T-helper 1 cell treated with Interleukin-12 subunit alpha and Interleukin-12 subunit beta and Interleukin-4 antibody, amounts not matched to agents 30 μg/mL and 1 μg/mL, for 36 hours (primary cell): ENCODE data around the gene CNN2.
A peak's percentile ranks its signal among the peaks of the same experiment; 100 is the strongest.

Experiments used
- H3K27ac Mint-ChIP-seq: one replicate; pipeline ENCODE4 v1.8.0; 2021; ENCODE audit warnings: mild to moderate bottlenecking, mixed read lengths
- H3K27me3 Mint-ChIP-seq: one replicate; pipeline ENCODE4 v1.8.0; 2021; ENCODE audit warnings: low read depth, mixed read lengths
- H3K36me3 Mint-ChIP-seq: one replicate; pipeline ENCODE4 v1.8.0; 2021; ENCODE audit warnings: low read depth, mixed read lengths
- H3K4me1 Mint-ChIP-seq: one replicate; pipeline ENCODE4 v1.8.0; 2021; ENCODE audit warnings: low read depth, mixed read lengths
- H3K4me3 Mint-ChIP-seq: one replicate; pipeline ENCODE4 v1.8.0; 2021; ENCODE audit warnings: mild to moderate bottlenecking, moderate library complexity, mixed read lengths
- H3K9me3 Mint-ChIP-seq: one replicate; pipeline ENCODE4 v1.8.0; 2021; ENCODE audit warnings: mixed read lengths

The CNN2 gene

DNA sequence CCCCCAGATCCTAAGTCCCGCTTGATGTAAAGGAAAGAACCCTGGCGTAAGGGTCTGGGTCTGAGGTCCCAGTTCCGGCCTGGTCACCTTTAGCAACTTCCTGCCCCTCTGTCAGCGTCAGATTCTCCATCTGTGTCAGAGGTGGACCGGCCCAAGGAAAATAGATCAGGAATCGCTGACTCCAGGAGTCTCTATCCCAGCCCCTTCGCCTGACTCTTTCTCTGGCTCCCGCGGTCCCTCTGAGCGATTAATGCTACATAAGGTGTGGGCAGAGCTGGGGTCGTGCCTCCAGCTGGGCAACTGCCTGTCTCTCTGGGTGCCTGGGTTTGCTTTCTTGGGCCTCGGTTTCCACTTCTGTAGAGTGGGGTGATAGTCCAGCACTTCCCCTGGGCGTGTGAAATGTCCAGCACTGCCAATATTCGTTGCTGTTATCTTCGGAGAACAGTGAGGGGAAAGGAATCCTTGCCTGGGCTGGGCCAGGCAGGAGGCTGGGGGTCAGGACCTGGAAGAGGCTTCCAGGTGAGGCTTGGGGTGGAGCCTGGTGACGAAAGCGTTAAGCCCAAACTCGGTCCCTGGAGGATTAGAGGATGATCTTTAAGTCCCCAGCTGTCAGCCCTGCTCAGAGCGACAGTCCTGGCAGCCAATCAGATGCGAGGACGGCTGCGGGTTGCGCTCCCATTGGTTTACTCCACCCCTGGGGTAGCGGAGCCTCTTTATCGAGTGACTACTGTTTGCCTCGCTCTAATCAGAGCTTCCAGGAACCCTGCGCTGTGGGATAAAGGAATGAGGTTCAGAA is 14.3 kb downstream of the CNN2 start:
- H3K4me1 Mint-ChIP-seq, result peaks cover 46% of the 10 kb centered on the region
- peak overlapping the region; percentile 89 for H3K27ac Mint-ChIP-seq
- peak overlapping the region; percentile 99 for H3K4me3 Mint-ChIP-seq
- H3K27me3 Mint-ChIP-seq, result no peaks in the 10 kb centered on the region
- no peaks in the 10 kb centered on the region for H3K9me3 Mint-ChIP-seq
- H3K36me3 Mint-ChIP-seq, result peaks cover 37% of the 10 kb centered on the region

DNA sequence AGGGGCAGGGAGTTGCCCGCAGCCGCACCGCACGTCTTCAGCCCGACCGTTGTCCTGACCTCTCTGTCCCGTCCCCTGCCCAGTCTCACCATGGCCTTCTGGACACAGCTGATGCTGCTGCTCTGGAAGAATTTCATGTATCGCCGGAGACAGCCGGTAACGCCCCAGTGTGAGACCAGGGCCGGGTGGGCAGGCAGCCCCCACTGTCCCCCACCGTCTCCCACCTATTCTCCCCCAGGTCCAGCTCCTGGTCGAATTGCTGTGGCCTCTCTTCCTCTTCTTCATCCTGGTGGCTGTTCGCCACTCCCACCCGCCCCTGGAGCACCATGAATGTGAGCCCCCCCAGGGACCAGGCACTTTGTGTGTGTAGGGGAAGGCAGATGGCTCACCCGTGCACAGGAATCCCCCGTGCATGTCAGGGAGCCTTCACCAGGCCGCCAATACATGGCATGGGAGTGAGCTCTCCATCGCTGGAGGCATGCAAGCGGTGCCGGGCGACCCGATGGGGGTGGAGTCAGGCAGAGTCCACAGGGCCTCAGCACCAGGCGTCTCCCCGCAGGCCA is 14.9 kb downstream of the CNN2 start:
- Mint-ChIP-seq H3K9me3 (no peaks in the 10 kb centered on the region), H3K27ac (peak overlapping the region; percentile 89), H3K36me3 (peaks cover 31% of the 10 kb centered on the region), H3K4me1 (peaks cover 39% of the 10 kb centered on the region), H3K27me3 (no peaks in the 10 kb centered on the region), H3K4me3 (peak overlapping the region; percentile 99)

DNA sequence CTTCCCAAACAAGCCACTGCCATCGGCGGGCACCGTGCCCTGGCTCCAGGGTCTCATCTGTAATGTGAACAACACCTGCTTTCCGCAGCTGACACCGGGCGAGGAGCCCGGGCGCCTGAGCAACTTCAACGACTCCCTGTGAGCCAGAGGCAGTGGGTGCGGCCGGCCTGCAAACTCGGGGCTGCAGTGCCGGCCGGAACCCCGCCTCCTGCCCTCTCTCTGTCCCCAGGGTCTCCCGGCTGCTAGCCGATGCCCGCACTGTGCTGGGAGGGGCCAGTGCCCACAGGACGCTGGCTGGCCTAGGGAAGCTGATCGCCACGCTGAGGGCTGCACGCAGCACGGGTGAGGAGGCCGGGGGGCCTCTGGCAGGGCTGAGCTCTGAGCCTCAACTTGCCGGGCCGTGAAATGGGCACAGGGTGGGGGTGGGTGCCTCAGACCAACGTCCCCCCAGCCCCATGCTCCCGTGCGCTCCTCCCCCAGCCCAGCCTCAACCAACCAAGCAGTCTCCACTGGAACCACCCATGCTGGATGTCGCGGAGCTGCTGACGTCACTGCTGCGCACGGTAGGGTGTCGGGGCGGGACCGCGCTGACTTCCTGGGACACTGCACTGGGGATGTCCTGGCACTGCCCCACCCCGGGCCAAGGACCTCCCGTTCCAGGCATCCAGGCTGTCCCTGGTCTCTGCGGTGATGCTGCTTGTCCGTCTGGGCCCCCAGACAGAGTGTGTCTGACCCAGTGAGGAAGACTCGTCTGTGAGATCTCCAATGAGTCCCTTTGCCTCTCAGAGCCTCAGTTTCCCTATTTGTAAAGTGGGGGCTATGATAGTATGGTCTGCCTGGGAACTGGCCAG is 15.7 kb downstream of the CNN2 start:
- peaks cover 29% of the 10 kb centered on the region for H3K36me3 Mint-ChIP-seq
- no peaks in the 10 kb centered on the region for H3K9me3 Mint-ChIP-seq
- no peak overlapping the region for H3K27ac Mint-ChIP-seq
- H3K4me3 Mint-ChIP-seq, result no peak overlapping the region
- no peaks in the 10 kb centered on the region for H3K27me3 Mint-ChIP-seq
- peaks cover 37% of the 10 kb centered on the region for H3K4me1 Mint-ChIP-seq

DNA sequence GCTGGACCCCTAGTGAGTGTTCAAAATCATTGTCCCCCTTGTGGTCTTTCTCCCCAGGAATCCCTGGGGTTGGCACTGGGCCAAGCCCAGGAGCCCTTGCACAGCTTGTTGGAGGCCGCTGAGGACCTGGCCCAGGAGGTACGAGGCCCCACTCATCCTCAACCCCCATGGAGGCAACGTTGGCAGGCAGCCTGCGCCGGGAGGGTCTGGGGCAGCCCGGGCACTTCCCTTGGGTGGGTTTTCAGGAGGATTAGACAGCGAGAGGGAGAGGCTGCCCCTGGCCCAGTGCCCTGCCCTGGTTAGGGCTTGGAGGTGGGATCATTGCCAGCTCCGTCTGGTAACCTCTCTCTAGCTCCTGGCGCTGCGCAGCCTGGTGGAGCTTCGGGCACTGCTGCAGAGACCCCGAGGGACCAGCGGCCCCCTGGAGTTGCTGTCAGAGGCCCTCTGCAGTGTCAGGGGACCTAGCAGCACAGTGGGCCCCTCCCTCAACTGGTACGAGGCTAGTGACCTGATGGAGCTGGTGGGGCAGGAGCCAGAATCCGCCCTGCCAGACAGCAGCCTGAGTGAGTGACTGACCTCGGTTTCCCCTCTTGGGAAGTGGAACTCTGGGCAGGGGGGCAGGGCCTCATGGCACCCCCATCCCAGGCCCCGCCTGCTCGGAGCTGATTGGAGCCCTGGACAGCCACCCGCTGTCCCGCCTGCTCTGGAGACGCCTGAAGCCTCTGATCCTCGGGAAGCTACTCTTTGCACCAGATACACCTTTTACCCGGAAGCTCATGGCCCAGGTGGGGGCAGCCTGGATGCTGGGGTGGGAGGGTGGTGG is 16.5 kb downstream of the CNN2 start:
- Mint-ChIP-seq H3K9me3 (no peaks in the 10 kb centered on the region), H3K27me3 (no peaks in the 10 kb centered on the region), H3K4me3 (no peak overlapping the region), H3K36me3 (peaks cover 22% of the 10 kb centered on the region), H3K27ac (no peak overlapping the region), H3K4me1 (peaks cover 32% of the 10 kb centered on the region)

DNA sequence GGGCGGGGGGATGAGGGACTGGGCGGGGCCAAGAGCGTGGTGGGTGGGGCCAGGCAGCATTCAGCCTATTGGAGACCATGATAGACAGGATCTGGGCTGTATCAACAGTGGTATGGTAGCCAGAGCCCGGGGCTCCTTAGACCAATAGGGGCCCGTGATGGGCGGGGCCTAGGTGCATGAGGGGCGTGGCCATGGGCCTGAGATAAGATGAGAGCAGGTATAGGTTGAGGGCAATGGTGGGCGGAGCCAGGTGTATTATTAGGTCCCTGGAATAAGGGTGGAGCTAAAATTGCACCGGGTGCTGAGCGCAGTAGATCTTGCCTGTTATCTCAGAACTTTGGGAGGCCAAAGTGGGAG is 18.8 kb downstream of the CNN2 start:
- H3K4me3 Mint-ChIP-seq, result no peak overlapping the region
- no peaks in the 10 kb centered on the region for H3K27me3 Mint-ChIP-seq
- peaks cover 5% of the 10 kb centered on the region for H3K36me3 Mint-ChIP-seq
- H3K9me3 Mint-ChIP-seq, result no peaks in the 10 kb centered on the region
- H3K4me1 Mint-ChIP-seq, result peaks cover 14% of the 10 kb centered on the region
- H3K27ac Mint-ChIP-seq, result no peak overlapping the region

DNA sequence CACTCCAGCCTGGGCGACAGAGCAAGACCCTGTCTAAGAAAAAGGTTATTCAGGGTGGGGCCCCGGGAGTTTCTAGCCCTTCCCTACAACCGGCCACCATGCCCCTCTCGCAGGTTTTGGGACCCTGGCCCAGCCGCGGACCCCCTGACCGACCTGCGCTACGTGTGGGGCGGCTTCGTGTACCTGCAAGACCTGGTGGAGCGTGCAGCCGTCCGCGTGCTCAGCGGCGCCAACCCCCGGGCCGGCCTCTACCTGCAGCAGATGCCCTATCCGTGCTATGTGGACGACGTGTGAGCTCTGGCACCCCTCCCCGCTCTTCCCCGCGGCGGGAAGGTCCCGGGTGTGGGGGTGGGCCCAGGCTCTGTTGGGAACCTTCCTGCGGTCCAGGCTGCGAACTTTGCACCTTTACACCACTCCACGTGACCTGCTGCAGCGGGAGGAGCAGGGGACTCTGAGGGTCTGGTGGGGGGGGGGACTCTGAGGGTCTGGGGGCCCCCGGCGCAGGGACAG is 19.8 kb downstream of the CNN2 start:
- H3K4me3 Mint-ChIP-seq, result no peak overlapping the region
- H3K27ac Mint-ChIP-seq, result no peak overlapping the region
- H3K9me3 Mint-ChIP-seq, result no peaks in the 10 kb centered on the region
- H3K36me3 Mint-ChIP-seq, result peaks cover 5% of the 10 kb centered on the region
- peaks cover 4% of the 10 kb centered on the region for H3K4me1 Mint-ChIP-seq
- no peaks in the 10 kb centered on the region for H3K27me3 Mint-ChIP-seq

DNA sequence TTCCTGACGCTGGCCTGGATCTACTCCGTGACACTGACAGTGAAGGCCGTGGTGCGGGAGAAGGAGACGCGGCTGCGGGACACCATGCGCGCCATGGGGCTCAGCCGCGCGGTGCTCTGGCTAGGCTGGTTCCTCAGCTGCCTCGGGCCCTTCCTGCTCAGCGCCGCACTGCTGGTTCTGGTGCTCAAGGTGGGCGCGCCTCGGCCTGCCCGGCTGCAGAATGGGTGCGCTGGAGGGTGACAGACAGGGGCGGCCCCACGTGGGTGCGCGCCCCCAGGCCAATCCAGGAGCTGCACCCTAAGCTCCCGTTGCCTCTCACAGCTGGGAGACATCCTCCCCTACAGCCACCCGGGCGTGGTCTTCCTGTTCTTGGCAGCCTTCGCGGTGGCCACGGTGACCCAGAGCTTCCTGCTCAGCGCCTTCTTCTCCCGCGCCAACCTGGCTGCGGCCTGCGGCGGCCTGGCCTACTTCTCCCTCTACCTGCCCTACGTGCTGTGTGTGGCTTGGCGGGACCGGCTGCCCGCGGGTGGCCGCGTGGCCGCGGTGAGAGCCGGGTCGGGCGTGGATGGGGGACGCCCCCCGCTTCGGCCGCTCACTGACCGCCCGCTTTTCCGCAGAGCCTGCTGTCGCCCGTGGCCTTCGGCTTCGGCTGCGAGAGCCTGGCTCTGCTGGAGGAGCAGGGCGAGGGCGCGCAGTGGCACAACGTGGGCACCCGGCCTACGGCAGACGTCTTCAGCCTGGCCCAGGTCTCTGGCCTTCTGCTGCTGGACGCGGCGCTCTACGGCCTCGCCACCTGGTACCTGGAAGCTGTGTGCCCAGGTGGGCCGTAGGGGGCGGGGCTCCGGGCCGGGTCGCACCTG is 20.7 kb downstream of the CNN2 start:
- Mint-ChIP-seq H3K27me3 (no peaks in the 10 kb centered on the region), H3K27ac (no peak overlapping the region)

DNA sequence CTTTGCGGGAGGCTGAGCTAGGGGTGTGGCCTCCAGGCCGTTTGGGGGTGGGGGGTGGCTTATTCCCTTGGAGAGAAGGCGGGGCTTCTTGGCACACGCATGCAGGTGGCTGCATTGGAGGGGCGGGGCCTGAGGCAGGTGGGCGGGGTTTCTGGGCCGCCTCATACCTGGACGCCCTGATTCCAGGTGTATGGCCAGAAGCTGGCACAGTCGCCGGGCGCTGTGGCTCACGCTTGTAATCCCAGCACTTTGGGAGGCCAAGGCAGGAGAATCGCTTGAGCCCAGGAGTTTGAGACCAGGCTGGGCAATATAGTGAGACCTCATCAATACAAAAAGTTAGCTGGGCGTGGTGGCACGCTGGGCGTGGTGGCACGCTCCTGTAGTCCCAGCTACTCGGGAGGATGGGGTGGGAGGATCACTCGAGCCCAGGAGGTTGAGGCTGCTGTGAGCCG is 21.3 kb downstream of the CNN2 start:
- no peak overlapping the region for H3K4me3 Mint-ChIP-seq
- no peaks in the 10 kb centered on the region for H3K27me3 Mint-ChIP-seq
- no peaks in the 10 kb centered on the region for H3K9me3 Mint-ChIP-seq
- H3K27ac Mint-ChIP-seq, result no peak overlapping the region
- peaks cover 7% of the 10 kb centered on the region for H3K4me1 Mint-ChIP-seq
- peaks cover 5% of the 10 kb centered on the region for H3K36me3 Mint-ChIP-seq

More for the DNA sequence above, 20.7 kb downstream of the CNN2 start:
- no peaks in the 10 kb centered on the region for H3K9me3 Mint-ChIP-seq
- peaks cover 6% of the 10 kb centered on the region for H3K4me1 Mint-ChIP-seq
- H3K36me3 Mint-ChIP-seq, result peaks cover 5% of the 10 kb centered on the region
- H3K4me3 Mint-ChIP-seq, result no peak overlapping the region

DNA sequence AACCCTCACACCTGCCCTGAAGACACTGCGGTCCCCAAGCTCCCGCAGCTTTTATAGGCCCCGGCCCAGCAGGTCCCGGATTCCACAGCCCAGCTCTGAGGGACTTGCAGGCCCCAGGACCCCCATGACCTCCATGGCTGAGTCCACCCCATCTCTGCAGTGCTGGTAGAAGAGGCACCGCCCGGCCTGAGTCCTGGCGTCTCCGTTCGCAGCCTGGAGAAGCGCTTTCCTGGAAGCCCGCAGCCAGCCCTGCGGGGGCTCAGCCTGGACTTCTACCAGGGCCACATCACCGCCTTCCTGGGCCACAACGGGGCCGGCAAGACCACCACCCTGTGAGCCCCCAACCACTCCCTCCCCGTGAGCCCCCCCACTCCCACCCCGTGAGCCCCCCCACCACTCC is 22.7 kb downstream of the CNN2 start:
- Mint-ChIP-seq H3K27me3 (no peaks in the 10 kb centered on the region), H3K36me3 (peaks cover 5% of the 10 kb centered on the region), H3K4me3 (no peak overlapping the region), H3K27ac (no peak overlapping the region), H3K9me3 (no peaks in the 10 kb centered on the region), H3K4me1 (peaks cover 8% of the 10 kb centered on the region)

DNA sequence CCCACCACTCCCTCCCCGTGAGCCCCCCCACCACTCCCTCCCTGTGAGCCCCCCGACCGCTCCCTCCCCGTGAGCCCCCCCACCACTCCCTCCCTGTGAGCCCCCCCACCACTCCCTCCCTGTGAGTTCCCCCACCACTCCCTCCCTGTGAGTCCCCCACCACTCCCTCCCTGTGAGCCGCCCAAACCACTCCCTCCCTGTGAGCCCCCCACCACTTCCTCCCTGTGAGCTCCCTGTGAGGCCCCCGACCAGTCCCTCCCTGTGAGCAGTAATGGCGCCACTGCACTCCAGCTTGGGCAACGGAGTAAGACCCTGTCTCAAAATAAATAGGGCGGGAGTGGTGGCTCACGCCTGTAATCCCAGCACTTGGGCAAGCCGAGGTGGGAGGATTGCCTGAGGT is 23.4 kb downstream of the CNN2 start:
- H3K36me3 Mint-ChIP-seq, result peaks cover 5% of the 10 kb centered on the region
- H3K27me3 Mint-ChIP-seq, result no peaks in the 10 kb centered on the region
- H3K4me3 Mint-ChIP-seq, result no peak overlapping the region
- H3K27ac Mint-ChIP-seq, result no peak overlapping the region
- no peaks in the 10 kb centered on the region for H3K9me3 Mint-ChIP-seq
- H3K4me1 Mint-ChIP-seq, result peaks cover 8% of the 10 kb centered on the region

DNA sequence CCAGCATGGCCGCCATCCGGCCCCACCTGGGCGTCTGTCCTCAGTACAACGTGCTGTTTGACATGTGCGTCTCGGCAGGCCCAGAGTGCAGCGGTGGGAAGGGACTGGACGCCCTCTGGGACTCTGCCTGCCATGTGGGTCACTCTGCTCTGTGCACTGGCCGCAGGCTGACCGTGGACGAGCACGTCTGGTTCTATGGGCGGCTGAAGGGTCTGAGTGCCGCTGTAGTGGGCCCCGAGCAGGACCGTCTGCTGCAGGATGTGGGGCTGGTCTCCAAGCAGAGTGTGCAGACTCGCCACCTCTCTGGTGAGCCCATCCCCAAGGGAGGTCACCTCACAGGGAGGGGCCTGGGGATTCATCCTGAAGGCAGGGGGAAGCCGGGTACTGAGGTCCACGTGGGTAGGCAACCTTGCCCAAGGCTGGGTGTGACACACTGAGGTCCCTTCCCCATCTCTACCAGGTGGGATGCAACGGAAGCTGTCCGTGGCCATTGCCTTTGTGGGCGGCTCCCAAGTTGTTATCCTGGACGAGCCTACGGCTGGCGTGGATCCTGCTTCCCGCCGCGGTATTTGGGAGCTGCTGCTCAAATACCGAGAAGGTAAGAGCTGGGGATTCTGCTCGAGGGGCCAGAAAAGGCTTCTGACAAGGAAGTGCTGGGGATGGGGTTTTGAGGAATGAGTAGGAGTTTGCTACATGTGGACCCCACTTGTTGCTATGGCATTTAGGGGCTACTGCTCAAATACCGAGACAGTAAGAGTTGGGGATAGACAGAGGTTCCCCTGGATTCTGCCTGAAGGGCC is 24.8 kb downstream of the CNN2 start:
- Mint-ChIP-seq H3K27ac (no peak overlapping the region), H3K27me3 (no peaks in the 10 kb centered on the region), H3K36me3 (peaks cover under 1% of the 10 kb centered on the region), H3K4me3 (no peak overlapping the region), H3K4me1 (peaks cover 6% of the 10 kb centered on the region), H3K9me3 (no peaks in the 10 kb centered on the region)

DNA sequence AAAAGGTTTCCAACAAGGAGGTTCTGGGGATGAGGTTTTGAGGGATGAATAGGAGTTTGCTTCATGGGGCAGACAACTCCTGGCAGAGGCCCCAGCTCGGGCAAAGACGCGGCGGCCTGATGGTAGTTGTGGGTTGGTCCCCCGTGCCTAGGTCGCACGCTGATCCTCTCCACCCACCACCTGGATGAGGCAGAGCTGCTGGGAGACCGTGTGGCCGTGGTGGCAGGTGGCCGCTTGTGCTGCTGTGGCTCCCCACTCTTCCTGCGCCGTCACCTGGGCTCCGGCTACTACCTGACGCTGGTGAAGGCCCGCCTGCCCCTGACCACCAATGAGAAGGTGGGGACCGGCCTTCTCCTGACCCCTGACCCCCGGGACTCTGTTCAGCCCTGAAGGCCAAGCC is 25.4 kb downstream of the CNN2 start:
- no peak overlapping the region for H3K4me3 Mint-ChIP-seq
- no peak overlapping the region for H3K27ac Mint-ChIP-seq
- peaks cover 7% of the 10 kb centered on the region for H3K36me3 Mint-ChIP-seq
- H3K9me3 Mint-ChIP-seq, result no peaks in the 10 kb centered on the region
- H3K4me1 Mint-ChIP-seq, result peaks cover 7% of the 10 kb centered on the region
- no peaks in the 10 kb centered on the region for H3K27me3 Mint-ChIP-seq
